Left ventricle myocardium inferior (tissue), 1 donor: ENCODE results near the gene ULK2. TPM values are rescaled to one million over a fixed set of nuclear protein-coding genes. Genes with fewer than 3 reads are reported as not detected.
"Not testable (repeated sequence)": the region's sequence is repeated elsewhere in the genome, so short reads cannot be mapped to it uniquely, and the experiment has no call there.

Experiments used
- DNase-seq: peaks from one replicate; pipeline ENCODE4 v3.0.0-alpha.2; 2020
- H3K27ac ChIP-seq: fragments of 200-600 bp; replicated peaks from 2 replicates; pipeline ENCODE4 v1.8.0; 2021
- H3K27me3 ChIP-seq: fragments of 200-600 bp; 2 replicates; pipeline ENCODE4 v1.8.0; 2021; ENCODE audit warnings: low read depth
- H3K36me3 ChIP-seq: fragments of 200-600 bp; 2 replicates; pipeline ENCODE4 v1.8.0; 2021
- H3K4me1 ChIP-seq: fragments of 200-600 bp; 2 replicates; pipeline ENCODE4 v1.8.0; 2021
- H3K4me3 ChIP-seq: fragments of 200-600 bp; 2 replicates; pipeline ENCODE4 v1.8.0; 2021; ENCODE audit warnings: mild to moderate bottlenecking, moderate library complexity
- H3K9me3 ChIP-seq: fragments of 200-600 bp; replicated peaks from 2 replicates; pipeline ENCODE4 v1.8.0; 2021
- intact Hi-C: fragments of 100-400 bp; cut with micrococcal nuclease; formaldehyde crosslinking; loops from one replicate; pipeline ENCODE4 v1.11.0; 2022
- total RNA-seq: library from RNA; stranded (reverse); fragmentation: NEBNext Ultra II Directional; extraction: Animal tissue kit (Norgen Biotek cat#: 25700); gene quantifications from one replicate; pipeline ENCODE4 v1.2.1, GENCODE V29; 2021
- TF ChIP-seq, protein P1 (sequence below): fragments of 200-600 bp; IDR thresholded peaks from 2 replicates; pipeline ENCODE4 v1.8.0; 2021; ENCODE audit warnings: antibody characterized with exemption, mild to moderate bottlenecking, borderline replicate concordance
- donor health status: DM: no; HTN: yes; CAD: no; lungs with severe emphysema.

Gene ULK2
- total RNA-seq, 1 donor from 2014 or later: 19.1 TPM

DNA sequence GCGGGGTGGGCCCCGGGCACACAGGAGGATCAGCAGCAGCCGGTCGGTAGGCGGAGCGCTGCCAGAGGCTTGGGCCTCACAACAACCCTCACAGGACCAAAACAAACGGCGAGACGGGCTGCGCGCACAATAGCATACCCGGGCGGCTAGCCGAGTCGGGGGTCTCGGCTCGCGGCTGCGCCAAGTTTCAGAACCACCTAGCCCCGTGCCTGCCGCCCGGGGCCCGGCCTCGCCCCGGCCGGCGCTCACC lies 732 bp downstream of the ULK2 start:
- peak; percentile 76 for DNase-seq
- Histone ChIP-seq H3K27me3 (no peaks in the 10 kb centered on the region), H3K36me3 (peaks cover 3% of the 10 kb centered on the region), H3K9me3 (no peaks in the 10 kb centered on the region), H3K4me1 (peaks cover 22% of the 10 kb centered on the region), H3K27ac (peak overlapping the region; percentile 85), H3K4me3 (peak overlapping the region; percentile 89)
- intact Hi-C loops: no loop called here
- TF ChIP-seq, protein P1, sequence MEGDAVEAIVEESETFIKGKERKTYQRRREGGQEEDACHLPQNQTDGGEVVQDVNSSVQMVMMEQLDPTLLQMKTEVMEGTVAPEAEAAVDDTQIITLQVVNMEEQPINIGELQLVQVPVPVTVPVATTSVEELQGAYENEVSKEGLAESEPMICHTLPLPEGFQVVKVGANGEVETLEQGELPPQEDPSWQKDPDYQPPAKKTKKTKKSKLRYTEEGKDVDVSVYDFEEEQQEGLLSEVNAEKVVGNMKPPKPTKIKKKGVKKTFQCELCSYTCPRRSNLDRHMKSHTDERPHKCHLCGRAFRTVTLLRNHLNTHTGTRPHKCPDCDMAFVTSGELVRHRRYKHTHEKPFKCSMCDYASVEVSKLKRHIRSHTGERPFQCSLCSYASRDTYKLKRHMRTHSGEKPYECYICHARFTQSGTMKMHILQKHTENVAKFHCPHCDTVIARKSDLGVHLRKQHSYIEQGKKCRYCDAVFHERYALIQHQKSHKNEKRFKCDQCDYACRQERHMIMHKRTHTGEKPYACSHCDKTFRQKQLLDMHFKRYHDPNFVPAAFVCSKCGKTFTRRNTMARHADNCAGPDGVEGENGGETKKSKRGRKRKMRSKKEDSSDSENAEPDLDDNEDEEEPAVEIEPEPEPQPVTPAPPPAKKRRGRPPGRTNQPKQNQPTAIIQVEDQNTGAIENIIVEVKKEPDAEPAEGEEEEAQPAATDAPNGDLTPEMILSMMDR: peak; percentile 45

DNA sequence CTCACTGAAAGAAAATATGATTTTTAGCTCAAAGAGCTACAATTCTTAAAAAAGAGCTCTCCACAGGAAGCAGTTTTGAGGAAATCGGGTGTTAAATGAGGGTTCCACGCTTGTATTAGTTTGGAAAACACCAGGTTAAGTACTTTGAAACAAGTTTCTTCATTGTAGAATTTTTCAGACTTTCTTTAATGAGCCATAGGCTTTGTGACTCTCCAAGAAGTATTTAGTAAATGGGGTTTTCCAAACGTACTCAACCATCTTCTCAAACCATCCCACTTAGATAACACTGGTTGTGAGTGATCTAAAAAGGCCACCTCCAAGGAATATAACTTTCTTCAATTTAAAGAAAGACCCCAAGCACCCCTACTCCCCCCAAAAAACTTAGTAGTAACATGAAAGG lies 2.7 kb downstream of the ULK2 start:
- H3K9me3 ChIP-seq: no peaks in the 10 kb centered on the region
- H3K27me3 ChIP-seq: no peaks in the 10 kb centered on the region
- peaks cover 12% of the 10 kb centered on the region for H3K36me3 ChIP-seq
- H3K27ac ChIP-seq: no peak overlapping the region
- no peak for DNase-seq
- peaks cover 22% of the 10 kb centered on the region for H3K4me1 ChIP-seq
- intact Hi-C loops: no loop called here
- no peak overlapping the region for H3K4me3 ChIP-seq
- TF ChIP-seq, protein P1: no peak

DNA sequence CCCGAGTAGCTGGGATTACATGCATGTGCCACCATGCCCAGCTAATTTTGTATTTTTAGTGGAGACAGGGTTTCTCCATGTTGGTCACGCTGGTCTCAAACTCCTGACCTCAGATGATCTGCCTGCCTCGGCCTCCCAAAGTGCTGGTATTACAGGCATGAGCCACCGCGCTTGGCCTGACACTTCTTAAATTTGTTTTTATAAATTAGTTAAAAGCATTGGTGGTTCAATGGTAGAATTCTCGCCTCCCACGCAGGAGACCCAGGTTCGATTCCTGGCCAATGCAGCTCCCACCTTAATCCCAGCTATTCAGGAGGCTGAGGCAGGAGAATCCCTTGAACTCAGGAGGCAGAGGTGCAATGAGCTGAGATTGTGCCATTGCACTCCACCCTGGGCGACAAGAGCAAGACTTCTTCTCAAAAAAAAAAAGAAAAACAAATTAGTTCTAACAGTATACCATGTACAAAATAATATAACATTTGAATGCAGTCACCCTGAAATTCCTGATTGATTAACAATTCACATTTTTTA lies 7.0 kb downstream of the ULK2 start:
- peaks cover 41% of the 10 kb centered on the region for H3K36me3 ChIP-seq
- H3K27ac ChIP-seq, intact Hi-C loops: not testable (repeated sequence)

DNA sequence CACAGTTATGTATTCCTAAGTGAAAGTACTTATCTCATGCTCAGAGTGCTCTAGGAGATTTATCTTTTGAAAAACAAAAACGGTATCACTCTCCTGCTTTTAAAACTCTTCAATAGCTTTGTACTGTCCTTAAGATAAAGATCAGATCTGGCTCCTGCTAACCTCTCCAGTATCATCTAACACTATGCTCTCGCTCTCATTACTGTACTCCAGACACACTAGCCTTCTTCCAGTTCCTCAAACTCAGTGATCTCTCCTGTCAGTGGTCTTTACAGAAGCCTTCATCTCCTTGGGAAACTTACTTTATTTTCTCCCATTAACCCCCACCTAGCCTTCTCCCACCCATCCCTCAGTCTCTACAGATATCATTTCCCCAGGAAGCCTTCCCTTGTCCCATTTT lies 10.1 kb downstream of the ULK2 start:
- intact Hi-C loops: no loop called here
- Histone ChIP-seq H3K27ac (no peak overlapping the region), H3K36me3 (peaks cover 39% of the 10 kb centered on the region), H3K4me3 (no peak overlapping the region), H3K27me3 (no peaks in the 10 kb centered on the region), H3K9me3 (no peaks in the 10 kb centered on the region), H3K4me1 (no peaks in the 10 kb centered on the region)
- TF ChIP-seq, protein P1: no peak
- DNase-seq: no peak

More for the DNA sequence above, 7.0 kb downstream of the ULK2 start:
- not testable (repeated sequence) for H3K9me3 ChIP-seq, DNase-seq, H3K27me3 ChIP-seq, H3K4me1 ChIP-seq, H3K4me3 ChIP-seq

DNA sequence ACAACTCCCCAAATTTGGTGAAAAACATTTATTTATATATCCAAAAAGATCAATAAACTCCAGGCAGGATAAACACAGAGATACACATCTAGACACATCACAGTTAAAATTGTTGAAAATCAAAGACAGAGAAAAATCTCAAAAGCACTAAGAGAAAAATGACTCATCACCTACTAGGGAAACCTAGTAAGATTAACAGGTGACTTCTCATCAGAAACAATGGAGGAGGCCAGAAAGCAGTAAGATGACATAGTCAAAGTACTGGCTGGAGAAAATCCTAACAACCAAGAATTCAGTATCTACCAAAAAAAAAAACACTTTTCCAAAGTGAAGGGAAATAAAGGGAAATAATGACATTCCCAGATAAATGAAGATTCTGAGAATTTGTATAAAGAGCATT lies 33.8 kb downstream of the ULK2 start:
- no peak overlapping the region for H3K4me3 ChIP-seq
- no peak for DNase-seq
- H3K27ac ChIP-seq: no peak overlapping the region
- H3K36me3 ChIP-seq: peaks cover 36% of the 10 kb centered on the region
- H3K27me3 ChIP-seq: no peaks in the 10 kb centered on the region
- intact Hi-C loops: no loop called here
- H3K4me1 ChIP-seq: no peaks in the 10 kb centered on the region
- peaks cover 3% of the 10 kb centered on the region for H3K9me3 ChIP-seq
- TF ChIP-seq, protein P1: no peak

DNA sequence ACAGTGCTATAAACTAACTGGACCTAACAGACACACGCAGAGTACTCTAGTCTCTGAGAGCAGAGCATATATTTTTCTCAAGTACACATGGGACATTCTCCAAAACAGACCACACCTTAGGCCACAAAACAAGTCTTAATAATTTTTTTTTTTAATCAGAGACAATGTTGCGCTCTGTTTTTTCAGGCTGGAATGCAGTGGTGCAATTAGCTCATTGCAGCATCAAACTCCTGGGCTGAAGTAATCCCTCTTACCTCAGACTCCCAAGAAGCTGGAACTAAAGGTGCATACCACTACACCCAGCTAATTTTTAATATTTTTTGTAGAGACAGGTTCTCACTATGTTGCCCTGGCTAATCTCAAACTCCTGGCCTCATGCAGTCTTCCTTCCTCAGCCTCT lies 37.7 kb downstream of the ULK2 start:
- peaks cover 3% of the 10 kb centered on the region for H3K9me3 ChIP-seq
- H3K36me3 ChIP-seq: peaks cover 13% of the 10 kb centered on the region
- intact Hi-C loops: no loop called here
- DNase-seq: no peak
- TF ChIP-seq, protein P1: no peak
- no peaks in the 10 kb centered on the region for H3K4me1 ChIP-seq
- no peak overlapping the region for H3K4me3 ChIP-seq
- no peak overlapping the region for H3K27ac ChIP-seq
- no peaks in the 10 kb centered on the region for H3K27me3 ChIP-seq
